Right lobe of liver (tissue), 4 donors: ENCODE measurements around the gene FTO.

Experiments used
- POLR2A ChIP-seq: fragments of 450-650 bp; IDR thresholded peaks from one replicate; pipeline ENCODE4 v1.6.1; 2017; ENCODE audit warnings: antibody characterized with exemption, mild to moderate bottlenecking
- TF ChIP-seq, protein P1 (sequence below), 4 donors: fragments of 200-600 bp in 3 of 4; fragments of 450-650 bp in 1 of 4; IDR thresholded peaks; one replicate each; pipeline versions ENCODE4 v1.5.1 to v1.8.0; 2016 to 2022; ENCODE audit warnings: antibody characterized with exemption in 4 of 4, mild to moderate bottlenecking in 2 of 4
- donor health status: DM: no; HTN: no; CAD: no.
- donor health status: DM: no; HTN: no; CAD: no.
- donor health status: DM: no; HTN: yes; CAD: no.

DNA sequence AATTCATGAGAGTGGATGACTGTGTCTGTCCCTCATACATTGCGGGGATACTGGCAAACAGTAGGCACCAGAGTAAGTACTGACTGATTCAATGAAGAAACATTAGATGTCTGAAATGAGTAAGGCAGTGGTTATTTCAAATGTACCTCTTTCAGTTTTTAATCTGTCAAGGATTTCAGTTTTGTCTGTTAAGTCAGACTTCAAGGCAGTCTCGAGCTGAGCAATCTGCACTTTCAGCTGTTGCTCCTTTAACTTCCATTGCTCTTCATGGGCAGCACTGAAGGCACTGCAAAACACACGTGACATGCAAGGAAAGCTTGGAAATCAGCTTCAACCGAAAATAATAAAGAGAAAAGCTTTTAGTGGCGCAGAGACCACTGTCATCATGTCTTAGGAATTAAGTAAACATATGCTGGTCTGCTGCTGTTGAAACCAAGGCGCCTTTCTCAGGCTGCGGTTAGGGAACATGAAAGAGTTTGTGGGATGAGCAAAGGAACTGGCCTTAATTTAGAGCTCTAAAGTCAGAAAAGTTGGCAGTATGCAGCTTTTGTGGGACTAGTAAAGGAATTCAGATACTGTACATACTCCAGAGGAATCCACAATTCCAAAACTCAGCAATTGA, 39.1 kb upstream of the FTO start:
- TF ChIP-seq POLR2A = no peak
- TF ChIP-seq, protein P1, sequence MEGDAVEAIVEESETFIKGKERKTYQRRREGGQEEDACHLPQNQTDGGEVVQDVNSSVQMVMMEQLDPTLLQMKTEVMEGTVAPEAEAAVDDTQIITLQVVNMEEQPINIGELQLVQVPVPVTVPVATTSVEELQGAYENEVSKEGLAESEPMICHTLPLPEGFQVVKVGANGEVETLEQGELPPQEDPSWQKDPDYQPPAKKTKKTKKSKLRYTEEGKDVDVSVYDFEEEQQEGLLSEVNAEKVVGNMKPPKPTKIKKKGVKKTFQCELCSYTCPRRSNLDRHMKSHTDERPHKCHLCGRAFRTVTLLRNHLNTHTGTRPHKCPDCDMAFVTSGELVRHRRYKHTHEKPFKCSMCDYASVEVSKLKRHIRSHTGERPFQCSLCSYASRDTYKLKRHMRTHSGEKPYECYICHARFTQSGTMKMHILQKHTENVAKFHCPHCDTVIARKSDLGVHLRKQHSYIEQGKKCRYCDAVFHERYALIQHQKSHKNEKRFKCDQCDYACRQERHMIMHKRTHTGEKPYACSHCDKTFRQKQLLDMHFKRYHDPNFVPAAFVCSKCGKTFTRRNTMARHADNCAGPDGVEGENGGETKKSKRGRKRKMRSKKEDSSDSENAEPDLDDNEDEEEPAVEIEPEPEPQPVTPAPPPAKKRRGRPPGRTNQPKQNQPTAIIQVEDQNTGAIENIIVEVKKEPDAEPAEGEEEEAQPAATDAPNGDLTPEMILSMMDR (IDR thresholded peaks at IDR 0.05) = no peak
